Spleen (tissue), 7 donors: ENCODE measurements around the gene CFLAR.

ENCODE experiments used
- CTCF ChIP-seq, 11 experiments: fragments of 200-600 bp in 7 of 11; fragments of 450-650 bp in 4 of 11; sonication (generic) in 4 of 11; IDR thresholded peaks in 8 of 11; conservative IDR thresholded peaks in 3 of 11; 1 replicate in 7 of 11; 2 replicates in 4 of 11; pipeline versions ENCODE4 v1.4.0 to v1.8.0; 2016 to 2021; ENCODE audit warnings: antibody characterized with exemption in 11 of 11, inconsistent platforms in 4 of 11, mild to moderate bottlenecking in 1 of 11
- POLR2A ChIP-seq, 3 donors: fragments of 450-650 bp; IDR thresholded peaks; one replicate each; pipeline ENCODE4 v1.5.1; 2017; ENCODE audit warnings: antibody characterized with exemption in 3 of 3, mild to moderate bottlenecking in 1 of 3
- POLR2AphosphoS5 ChIP-seq, 3 donors: sonication (generic); formaldehyde crosslinking; IDR thresholded peaks; one replicate each; pipeline ENCODE4 v1.5.1; 2017; ENCODE audit warnings: antibody characterized with exemption in 3 of 3
- donor health status: DM: no; HTN: no; CAD: no; lungs with moderate emphysema.
- donor health status: DM: no; HTN: no; CAD: no.
- donor health status: DM: no; HTN: no; CAD: no.

- TF ChIP-seq CTCF (IDR thresholded peaks at IDR 0.05 in 8 of 11, conservative IDR thresholded peaks at IDR 0.05 in 3 of 11) (no peak), POLR2A (IDR thresholded peaks at IDR 0.05) (no peak), POLR2AphosphoS5 (IDR thresholded peaks at IDR 0.05) (peak in 2 of 3 donors; percentile 39 to 41)
Measured at GRCh38 chr2:201203916-201204654, 88.1 kb downstream of the CFLAR start.
